CD4-positive, alpha-beta T cell treated with Interleukin-4 for 1 hour (primary cell): Measurements from ENCODE around the gene GRIK3.

Experiments
- DNase-seq, 2 donors: peaks; one replicate each; pipeline ENCODE4 v3.0.0-alpha.2; 2020 to 2022

The GRIK3 gene

DNA sequence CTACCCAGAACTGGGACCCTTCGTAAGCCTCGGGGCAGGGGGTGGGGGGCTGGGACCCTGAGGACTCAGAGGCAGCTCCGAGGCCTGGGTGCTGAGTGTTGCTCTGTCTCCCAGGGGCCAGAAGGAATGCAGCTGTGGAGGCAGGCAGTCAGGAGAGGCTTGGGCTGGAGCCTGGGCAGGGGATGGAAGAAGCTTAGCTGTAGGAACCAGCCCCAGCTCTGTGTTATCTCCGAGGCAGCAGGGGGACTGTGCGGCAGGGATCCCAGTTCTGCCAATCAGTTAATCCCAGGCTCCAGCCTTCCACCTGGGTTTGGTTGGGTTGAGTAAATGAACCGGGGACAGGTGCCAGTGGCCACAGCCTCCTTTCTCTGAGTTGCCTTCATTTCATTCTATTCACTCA, 8.2 kb upstream of the GRIK3 start:
- no peak for DNase-seq

DNA sequence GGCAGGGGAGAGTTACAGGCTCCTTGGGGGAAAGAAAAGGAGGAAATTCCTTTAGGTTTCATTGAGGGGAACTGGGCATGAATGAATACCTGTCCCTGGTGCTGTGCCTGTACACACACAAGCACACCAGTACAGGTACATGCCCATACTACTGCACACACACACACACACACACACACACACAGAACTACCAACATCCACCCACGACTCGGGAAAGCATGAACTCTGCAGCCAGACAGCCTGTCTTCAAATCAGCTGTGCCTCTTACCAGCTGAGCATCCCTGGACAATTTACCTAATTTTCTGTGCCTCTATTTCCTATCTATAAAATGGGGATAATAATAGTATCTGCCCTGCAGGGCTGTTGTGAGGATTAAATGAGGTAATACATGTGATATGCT, 7.2 kb upstream of the GRIK3 start:
- DNase-seq, result no peak

DNA sequence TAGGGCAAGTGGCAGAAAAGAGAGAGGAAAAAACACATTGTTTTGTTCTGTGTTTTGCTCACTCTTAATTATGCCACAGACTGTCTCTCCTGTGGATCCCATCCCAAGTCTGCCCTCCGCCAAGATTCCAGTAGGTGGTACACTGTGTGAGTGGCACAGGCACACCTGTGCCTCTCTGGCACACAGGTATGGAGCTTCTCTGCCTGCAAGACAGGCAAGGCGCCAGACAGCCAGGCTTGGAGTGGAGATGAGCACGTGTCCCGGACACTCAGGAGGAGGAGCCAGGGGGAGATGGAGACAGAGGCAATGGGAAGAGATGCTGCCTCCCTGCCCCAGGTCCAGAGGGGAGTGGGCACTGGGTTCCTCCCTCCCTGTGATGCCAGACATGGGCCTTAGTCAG, 6.5 kb upstream of the GRIK3 start:
- DNase-seq, result no peak

DNA sequence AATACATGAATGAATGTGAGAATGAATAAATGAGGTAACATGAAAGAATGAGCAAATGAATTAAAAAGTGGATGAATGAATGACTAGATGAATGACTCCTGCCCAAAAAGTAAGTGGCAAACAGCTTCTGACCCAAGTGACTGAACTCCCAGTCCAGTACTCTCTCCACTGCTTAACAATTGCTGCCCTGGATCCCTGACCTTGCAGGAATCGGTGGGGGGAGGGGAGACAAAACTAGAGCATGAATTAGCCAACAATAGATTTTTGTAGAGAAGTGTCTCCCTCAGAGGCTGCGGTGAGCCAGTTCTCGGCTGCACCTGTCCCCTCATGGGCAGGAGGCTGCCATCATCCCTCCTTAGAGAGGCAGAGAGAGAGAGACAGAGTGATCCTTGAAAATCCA, 5.9 kb upstream of the GRIK3 start:
- DNase-seq, result no peak

DNA sequence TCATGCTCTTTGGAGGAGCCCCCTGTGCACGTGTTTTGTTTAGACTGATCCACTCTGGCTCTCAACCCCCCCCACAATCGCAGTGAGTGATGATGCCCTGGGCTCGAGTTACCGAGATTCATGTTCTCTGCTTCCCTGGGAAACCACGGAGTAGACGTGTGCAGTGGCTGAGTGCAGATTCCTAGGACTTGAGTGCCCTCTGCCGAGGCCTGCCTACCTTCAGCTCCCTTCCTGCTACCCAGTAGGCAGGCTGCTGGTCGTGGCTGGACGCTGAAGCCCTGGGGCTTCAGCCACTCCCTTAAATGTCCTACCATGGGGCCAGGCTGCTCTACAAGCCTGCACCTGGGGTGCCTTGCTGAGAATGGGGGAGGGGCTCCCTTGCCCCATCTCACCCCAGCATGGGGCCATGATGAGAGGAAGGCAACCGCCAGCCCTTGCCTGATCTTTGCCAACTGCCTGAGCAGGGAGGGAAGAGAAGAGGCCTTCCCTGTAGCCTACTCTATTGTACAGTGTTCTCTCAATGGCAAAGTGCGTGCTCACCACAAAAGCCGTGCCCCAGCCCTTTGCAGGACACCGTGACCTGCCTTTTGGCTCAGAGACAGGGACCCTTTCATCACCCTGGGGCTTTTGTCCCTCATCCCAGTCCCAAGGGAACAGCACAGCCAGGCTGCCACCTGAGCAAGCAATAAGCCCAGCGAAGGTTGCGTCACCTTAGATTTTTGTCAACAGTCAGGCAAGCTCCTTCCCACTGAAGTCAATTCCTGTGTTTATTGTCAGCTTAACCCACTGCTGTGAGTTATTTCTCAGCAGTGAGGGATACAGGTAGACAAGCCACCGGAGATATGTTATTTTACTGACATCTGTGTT, 4.1 kb upstream of the GRIK3 start:
- no peak for DNase-seq

DNA sequence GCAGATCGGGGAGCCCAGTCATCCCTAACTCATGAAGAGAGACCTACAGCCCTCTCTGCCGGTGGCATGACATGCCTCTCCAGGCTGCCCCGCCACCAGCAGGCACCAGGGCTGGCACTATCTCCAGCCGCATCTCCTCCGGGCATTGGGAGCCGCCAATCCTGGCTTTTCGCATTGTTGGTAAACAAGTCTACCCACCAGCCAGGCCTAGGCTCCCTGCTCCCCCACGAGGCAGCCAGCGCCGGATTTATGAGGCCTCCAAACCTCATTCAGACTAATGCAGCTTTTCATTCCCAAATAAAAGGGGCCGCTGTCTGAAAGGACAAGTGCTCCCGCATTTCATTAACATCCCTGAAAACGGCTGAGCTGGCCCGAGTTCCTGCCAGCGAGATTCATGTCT, 3.4 kb upstream of the GRIK3 start:
- no peak for DNase-seq

DNA sequence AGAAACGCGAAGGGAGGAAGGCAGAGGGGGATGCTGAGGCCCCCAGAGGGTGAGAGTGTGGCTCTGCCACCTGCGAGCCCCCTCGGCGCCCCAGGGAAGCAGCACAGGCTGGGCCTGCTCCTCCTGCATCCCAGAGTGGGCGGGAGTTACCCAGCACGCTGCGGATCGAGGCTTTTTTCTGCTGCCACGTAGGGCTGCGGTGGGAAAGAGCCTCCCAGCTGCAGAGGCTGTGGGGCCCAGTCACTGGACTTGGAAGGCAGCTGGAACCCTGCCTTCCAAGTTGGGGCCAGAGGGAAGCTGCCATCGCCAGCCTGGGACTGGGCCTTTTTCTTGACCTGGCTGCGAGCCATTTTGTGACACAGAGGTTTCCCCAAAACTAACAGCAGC, 2.3 kb upstream of the GRIK3 start:
- no peak for DNase-seq

DNA sequence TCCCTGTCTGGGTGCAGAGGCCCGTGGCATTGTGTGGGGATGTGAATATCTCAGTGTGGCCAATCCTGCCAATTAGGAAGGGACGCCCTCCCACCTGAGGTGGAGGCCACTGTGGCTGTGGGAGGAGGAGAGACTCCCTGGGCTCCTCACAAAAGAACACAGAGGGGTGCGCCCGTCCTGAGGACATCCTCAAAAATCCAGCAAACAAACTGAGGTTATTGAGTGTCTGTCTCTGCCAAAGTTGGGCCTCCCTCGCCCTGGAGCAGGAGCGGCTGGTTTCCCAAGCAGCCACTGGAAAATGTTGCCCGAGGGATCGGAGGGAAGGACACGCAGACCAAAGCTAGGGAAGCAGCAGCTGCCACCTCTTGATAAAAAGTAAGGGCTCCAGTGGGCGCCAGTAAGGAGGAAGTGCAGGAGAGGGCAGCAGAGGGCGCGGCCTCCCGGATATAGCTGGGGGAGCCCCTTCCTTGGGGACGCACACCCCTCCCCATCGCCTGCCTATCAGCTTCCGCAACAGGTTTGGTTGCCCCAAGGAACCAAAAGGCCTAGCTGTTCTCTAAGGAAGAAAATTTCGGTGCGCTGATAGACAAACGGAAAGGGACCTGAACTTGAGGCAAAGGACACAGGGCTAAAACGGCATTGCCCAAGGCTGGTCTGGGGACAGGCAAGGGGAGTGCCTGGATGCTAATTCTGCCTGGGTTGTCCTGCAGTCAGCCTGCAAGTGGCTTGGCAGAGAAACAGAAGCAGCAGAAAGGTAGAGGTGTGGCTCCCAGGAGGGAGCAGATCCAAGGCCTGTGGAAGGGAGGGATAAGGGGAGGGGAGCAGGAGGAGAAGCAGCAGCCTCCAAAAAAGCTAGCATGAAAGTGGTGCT, 1.7 kb upstream of the GRIK3 start:
- DNase-seq, result peak in 1 of 2 donors; percentile 21

DNA sequence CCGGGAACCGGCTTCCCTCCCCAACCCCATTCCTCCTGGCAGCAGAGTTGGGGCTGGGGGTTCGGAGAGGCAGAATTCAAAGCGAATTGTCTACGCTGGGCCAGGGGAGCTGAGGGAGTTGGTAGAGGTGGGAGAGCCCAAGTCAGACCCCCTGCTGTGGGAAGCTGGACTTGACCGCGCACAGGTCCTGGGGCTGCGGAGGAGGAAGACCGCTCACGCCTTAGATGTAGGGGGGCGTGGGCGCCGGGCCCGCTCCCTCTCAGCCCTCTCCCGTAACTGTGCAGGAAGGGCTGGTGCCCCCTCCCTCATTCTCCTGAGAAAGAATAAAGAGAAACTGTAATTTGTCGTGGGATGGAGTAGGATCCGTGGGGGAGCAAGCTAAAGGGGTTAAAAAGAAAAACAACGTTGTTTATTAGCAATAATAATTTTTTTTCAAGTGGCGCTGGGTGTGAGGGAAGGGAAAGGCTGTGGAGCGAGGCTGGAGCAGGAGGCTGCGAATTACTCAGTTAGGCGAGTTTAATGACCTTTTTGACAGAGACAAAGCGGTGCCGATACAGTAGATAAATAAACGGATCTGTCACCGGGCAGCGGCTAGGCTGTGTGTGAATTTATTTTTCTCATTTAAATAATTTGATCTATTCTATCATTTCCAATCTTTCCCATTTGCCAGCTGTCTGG, 838 bp upstream of the GRIK3 start:
- no peak for DNase-seq

DNA sequence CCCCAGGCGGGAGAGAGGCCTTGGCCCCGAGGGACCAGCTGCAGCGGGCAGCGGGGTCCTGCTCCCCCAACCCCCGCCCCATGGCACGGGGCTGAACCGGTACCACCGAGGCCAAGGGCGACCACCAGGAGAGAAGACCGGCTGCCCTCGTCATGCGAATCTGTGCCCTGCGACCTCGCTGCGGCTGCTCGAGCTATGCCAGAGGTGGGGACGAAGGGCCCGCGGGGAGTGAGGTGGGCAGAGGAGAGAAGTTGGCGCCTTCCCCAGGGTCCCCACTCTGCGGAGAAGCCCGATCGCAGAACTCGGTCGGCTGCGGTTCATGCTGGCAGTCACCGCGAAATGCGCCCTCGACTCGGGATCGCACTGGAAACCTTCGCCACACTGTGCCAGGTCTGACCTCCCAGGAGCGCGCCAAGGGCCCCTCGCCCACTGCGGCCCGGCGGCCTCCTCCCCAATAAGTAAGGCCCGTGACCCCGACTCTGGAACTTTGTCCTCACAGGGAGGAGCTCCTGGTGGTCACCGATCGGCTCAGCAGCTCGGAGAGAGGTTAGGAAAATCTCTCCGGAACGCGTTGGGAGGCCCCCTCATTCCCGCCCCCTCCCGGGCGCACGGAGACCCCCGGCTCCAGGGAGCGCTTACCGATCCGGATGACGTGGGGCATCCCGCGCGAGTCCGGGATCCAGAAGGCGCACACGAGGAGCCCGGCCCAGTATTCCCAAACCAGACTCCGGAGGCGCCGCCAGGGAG, 787 bp downstream of the GRIK3 start:
- DNase-seq, result no peak

DNA sequence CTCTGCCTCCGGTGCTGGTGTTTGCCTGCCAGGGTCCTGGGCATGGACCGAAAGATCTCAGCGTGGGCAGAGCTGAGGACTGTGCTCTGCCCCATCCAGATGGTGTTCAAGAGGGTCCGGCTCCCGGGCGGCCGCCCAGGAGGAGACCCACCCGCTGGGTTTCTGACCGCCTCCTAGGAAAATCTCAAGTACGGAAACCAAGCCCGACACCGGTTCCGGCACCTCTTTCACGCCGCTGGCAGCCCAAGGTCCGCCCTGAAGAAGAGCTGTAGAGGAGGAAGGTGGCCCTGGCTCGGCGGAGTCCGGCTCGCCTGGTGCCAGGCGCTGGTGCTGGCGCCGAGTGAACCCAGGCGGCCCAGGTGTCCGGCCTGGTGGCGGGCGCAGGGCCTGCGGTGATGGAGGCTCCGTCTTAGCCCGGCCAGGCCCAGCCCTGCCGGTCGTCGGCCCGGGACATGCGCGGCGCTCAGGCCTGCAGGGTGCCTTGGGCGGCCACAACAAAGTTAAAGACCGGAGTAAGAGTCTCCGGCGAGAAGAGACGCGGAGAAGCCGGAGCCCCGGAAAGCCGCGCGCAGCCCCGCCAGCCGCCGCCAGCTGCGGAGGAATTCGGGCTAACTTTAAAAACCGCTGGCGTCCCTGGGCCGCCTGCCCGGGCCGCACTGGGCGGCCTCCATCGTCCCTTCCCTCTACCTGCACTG, 1.5 kb downstream of the GRIK3 start:
- no peak for DNase-seq

DNA sequence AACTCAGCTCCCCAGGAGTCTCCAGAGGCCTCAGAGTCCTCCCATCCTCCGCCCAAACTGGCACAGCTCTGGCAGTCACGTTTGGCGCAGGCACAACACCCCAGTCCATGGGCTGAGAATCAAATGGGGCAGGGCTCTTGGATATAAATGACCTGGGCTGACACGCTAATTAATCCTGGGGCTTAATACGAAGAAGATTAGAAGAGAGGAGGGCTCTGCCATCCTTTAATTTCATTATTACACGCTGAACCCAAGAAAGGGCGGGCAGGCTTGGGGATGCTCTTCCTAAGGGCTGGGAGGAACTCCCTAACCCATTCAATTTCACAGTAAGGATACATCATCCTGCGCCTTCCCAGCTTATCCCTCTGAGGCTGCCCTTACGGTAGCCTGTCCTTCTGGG, 2.4 kb downstream of the GRIK3 start:
- no peak for DNase-seq

DNA sequence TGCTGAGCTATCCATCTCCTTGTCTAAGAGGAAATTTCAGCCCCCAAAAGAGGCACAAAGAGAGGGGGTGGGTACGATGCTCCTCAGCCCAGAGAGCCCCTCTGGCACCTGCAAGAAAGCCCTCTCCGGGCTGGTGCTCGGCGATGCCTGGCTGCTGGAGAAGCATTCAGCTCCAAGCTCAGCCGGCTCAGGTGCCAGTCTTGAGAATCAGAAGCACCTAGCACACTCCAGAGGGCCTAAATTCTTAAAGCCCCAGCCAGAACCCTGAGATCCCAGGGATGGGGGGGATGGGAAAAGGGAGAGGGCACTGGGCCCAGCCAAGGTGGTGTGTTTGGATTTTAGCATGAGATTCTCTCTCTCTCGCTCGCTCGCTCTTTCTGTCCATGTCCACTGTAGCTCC, 2.9 kb downstream of the GRIK3 start:
- DNase-seq, result no peak

DNA sequence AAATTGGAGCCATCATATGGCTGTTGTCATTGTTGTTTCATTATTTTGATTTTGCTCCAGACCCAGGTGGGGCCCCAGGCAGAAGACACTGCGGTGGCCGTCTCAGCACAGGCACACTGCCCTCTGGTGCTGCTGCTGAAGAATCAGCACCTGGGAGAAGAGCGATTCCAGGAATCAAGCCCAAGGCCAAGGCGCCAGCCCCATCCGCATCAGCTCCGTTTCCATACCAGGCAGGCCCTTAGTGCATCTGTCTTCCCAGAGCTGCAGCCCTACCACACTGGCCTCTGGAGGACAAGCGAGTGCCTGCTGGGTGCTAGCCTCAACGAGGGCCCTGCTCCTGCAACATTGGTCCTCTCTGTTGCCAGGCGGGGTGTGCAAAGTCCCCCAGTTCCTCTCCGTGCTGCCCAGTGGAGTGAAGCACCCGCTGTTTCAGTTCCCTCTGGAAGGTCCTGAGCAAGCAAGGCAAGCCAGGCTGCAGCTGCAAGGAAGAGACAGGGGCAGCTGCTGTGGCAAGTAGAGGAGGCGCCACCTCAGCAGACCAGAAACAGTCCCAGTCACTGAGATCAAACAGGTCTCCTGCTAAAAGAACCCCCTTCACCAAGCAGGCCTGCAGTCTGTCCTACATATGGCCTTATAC, 5.2 kb downstream of the GRIK3 start:
- DNase-seq, result no peak

DNA sequence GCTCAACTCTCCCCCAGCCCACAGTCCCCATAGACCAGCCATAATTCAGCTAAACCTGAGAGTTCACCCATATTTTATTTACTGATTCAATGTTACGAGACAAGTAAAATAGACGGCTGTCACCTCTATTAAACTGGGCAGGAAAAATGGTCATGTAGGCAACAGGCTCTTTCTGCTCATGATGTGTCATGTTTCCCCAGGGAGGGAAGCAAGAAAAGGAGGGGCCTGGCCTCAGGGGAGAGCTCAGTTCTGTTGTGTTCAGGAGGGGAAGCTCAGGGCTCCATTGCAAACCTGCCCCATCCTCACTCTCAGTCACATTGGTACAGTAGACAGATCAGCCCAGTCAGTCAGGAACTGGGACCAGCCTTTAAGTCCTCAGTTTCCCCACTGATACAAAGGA, 12.8 kb downstream of the GRIK3 start:
- no peak for DNase-seq

DNA sequence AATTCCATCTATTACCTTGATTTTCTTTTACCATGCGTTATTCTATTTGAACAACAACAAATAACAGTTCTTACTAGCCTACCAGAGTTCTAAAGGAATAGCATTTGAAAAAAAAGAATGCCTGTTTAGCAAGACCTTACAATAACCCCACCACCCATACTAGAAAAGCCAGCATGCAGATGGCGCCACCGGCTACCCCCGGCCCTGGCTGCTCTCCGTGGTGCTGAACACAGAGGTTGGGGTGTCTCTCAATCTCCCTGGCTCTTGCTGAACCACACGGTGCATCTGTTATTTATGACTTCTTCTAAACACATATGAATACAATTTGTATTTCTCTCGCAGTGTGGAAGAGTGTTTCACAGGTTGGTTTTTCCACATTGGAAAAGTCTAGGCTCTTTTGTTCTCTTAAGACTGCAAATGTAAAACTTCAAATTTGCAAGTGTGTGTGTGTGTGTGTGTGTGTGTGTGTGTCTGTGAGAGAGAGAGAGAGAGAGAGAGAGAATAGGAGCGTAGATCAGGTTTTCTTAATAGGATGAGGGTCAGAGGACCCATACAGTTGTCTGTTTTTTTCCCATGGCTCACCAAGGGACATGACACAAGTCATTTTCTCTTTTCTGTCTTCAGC, 13.6 kb downstream of the GRIK3 start:
- DNase-seq, result no peak

DNA sequence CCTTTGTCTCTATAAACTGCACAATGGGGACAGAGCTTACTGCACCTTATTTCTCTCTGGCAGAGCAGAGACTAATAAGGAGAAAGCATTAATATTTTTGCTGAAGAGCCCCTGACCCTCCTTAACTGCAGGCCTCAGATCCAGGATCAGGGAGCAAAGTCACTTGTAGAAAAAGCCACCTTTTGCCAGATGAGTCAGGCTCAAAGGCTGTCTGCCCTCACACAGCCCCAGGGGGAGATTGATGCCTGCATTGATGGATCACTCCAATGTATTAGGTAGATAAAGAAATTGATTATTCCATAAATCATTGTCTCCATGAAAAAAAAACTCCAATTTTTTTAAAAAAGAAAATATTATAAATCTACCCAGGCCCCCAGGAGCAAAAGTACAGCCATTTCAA, 15.8 kb downstream of the GRIK3 start:
- no peak for DNase-seq

DNA sequence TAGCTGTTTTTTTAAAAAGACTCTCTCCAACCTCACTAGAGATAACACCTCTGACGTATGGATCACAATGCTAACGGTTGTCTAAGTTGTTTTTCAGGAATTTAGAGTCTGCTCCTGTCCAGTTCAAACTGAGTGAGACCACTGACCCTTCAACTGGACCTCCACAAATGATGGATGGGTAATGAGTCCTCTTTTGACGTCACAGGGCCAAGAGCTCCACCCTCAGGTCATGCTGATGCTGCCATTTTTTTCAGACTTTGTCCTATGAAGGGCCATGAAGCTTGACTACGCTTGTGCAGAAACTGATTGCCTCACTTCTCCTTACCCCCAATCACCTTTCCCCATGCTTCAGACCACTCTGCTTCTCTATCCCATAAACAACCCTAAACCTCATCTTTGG, 16.6 kb downstream of the GRIK3 start:
- DNase-seq, result no peak

DNA sequence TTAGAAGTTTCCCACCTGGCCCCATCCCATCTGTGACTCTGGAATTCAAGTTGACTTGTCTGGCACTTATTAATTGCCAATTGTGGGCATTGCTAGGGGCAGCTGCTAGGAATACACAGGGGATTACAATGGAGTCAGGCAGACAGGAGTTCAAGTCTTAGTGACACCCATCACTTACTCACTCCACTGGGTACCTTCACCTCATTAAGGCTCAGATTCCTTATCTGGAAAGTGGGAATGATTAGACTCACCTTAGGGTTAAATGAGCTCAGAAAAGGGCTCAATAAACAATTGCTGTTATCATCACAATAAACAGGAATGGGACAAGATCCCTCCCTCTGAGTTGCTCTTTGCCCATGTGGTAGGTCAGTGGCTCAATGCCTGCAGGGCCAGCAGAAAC, 18.2 kb downstream of the GRIK3 start:
- no peak for DNase-seq

DNA sequence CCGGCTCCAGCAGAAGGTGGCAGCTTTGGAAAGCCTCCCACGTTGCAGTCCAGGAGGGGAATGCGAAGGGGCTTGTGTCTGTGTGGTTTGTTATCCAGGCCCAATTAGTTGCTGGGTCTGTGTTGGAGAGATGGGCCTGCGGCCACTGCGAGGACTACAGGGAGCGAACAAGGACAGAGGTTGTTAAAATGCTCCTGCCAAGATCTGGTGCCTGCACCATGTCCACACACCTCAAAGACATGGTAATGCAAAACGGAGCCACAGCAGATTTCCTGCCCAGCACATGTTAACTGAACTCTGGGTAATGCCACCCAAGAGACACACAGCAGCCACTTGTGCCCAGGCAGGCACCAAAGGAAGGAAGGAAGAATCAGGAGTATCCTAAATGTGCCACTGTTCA, 18.6 kb downstream of the GRIK3 start:
- no peak for DNase-seq

DNA sequence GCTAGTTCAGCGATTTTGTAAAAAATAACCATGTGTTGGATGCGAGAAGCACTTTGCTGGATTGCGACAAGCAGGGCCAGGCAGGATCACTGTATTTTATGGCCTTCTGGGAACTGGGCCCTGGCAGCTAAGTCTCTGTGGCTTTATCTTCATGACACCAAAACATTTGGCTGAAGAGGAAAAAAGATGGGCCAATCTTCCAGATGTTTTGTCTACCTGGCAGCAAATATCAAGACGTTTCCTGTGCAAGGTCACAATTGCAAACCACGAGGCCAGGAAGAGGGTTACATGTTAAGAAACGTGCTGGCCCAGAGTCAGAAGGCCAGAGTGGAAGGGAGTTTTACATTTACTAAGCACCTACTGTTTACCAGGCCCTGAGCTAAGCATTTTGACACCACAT, 22.1 kb downstream of the GRIK3 start:
- no peak for DNase-seq
